Right renal pelvis (tissue), 4 donors: ENCODE data around the gene APOBEC3G. TPM values are rescaled to one million over a fixed set of nuclear protein-coding genes. Genes with fewer than 3 reads are reported as not detected.

Source experiments
- polyA plus RNA-seq, 4 donors: library from polyadenylated mRNA; unstranded; fragments of 120-200 nt; gene quantifications; one replicate each; pipeline ENCODE4 v1.2.1, GENCODE V29; 2013; ENCODE audit not compliant: insufficient read length in 4 of 4

The APOBEC3G gene
- polyA plus RNA-seq, 4 donors, result 6.6 to 9.8 (median 8.1) TPM

Other genes starting within 250 kb of the APOBEC3G start
- 1 to 10 TPM; 4.6 to 5.2 (median 4.7) TPM for gene NPTXR, start 233.2 kb upstream of the APOBEC3G start, polyA plus RNA-seq
- gene CBX6, start 205.1 kb upstream of the APOBEC3G start, polyA plus RNA-seq, result 10 to 100 TPM; 37.2 to 47.8 (median 40.3) TPM
- not detected for gene APOBEC3A, start 119.7 kb upstream of the APOBEC3G start, polyA plus RNA-seq
- gene APOBEC3B, start 94.9 kb upstream of the APOBEC3G start, polyA plus RNA-seq, result 1 to 10 TPM; 5.9 to 8.4 (median 7.6) TPM
- gene APOBEC3C, start 63.0 kb upstream of the APOBEC3G start, polyA plus RNA-seq, result 10 to 100 TPM in 1 of 4 donors, 1 to 10 TPM in 3; 8.6 to 10.8 (median 9.6) TPM
- 1 to 10 TPM in 3 of 4 donors, under 1 TPM in 1; 0.64 to 1.5 (median 1.1) TPM for gene APOBEC3D, start 56.1 kb upstream of the APOBEC3G start, polyA plus RNA-seq
- gene APOBEC3F, start 36.4 kb upstream of the APOBEC3G start, polyA plus RNA-seq, result 1 to 10 TPM; 5.9 to 9.8 (median 7.2) TPM
- gene APOBEC3H, start 20.0 kb downstream of the APOBEC3G start, polyA plus RNA-seq, result under 1 TPM in 2 of 4 donors, not detected in 2; 0.20 to 0.27 TPM
- 1 to 10 TPM; 7.6 to 8.9 (median 8.7) TPM for gene CBX7, start 75.4 kb downstream of the APOBEC3G start, polyA plus RNA-seq
- gene PDGFB, start 167.7 kb downstream of the APOBEC3G start, polyA plus RNA-seq, result 10 to 100 TPM; 14.8 to 18.7 (median 16.5) TPM
- 1,000 to 10,000 TPM; 2,866 to 3,497 (median 3,191) TPM for gene RPL3, start 242.3 kb downstream of the APOBEC3G start, polyA plus RNA-seq